Amniotic epithelial cell (primary cell): Measurements from ENCODE around the gene SHISA2.

Source experiments
- DNase-seq: peaks from one replicate; pipeline ENCODE4 v3.0.0-alpha.2; 2010; ENCODE audit warnings: low read depth

SHISA2 gene

DNA sequence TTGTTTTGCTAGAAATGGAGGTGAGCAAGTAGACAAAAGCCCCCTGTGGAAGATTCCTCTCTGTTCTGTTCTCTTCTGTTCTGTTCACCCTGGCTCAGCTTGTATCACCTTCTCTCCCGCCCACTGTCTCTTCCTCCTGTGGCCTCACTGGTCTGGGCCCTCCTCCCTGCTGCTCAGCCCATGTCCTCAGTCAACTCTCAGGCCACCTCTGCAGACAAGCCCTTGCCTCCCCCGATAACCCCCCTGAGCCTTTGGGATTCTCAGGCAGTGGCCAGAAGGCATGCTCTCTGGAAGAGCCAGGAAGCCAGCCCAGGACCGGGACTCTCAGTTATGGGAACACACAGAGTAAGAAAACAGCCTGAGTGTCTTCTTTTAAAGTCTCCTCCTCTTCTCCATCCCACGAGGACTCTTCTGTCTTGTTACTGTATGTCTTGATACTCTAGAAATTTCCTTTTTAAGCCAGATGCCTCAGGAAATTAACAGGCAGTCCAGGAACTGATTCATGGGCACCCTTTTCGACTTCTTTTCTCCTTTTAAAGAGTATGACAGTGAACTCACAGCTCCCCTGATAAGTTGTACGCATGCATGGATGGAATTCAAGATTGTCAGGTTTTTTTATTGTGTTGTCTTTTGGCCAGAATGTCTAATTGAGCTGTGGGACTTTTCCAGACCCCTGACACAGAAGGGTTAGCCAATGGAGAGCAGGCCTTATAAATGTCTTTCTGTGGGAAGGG, 33.7 kb downstream of the SHISA2 start:
- no peak for DNase-seq

DNA sequence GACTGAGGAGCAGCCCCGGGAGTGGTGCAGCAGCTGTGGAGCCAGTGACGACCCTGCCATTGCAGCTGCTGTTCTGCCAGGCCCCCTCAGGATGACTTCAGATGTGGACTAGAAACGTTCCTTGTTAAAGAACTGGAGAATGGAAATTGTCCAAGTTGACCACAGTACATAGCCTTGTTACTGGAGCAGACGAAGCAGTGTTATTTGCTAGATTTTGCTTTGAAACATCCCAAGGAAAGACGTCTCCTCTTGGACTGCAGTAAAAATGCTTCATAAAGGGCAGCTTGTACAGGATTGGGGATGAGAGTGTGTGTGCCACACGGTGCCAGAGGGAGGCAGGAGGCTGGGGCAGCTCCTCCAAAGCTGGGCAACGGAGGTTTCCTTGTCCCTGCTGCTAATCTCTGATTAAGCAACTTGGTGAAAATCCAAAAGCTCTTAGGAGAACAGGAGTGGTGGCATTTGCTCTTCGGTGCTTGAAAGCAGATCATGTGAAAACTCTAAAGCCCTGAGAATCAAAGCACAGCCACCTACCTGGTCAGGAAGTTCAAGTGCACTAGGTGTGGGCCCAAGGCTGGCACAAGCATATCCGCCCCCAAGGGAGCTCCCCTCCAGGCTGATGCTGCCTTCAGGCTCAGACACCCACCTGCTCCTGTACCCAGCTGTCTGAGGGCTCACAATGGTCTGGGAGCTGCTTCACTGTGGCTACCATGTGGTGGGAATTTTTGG, 34.5 kb downstream of the SHISA2 start:
- DNase-seq: no peak

DNA sequence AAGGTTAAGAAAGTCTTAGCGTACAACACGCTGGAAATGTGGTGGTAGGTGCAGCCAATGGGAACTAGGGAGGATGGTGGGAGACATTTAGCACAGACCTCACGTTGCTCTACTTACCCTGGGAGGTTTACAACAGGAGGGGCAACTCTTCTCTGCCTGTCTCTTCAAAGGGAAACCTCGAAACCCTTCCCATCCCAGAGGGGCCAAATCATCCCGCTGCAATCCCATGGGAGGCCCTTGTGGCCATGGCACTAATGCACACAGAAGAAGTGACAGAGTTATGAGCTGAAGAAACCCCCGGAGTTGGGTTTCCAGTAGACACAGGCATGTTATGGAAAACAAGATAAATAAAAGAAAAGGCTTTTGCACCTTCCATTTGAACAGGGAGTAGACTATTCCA, 35.6 kb downstream of the SHISA2 start:
- no peak for DNase-seq

DNA sequence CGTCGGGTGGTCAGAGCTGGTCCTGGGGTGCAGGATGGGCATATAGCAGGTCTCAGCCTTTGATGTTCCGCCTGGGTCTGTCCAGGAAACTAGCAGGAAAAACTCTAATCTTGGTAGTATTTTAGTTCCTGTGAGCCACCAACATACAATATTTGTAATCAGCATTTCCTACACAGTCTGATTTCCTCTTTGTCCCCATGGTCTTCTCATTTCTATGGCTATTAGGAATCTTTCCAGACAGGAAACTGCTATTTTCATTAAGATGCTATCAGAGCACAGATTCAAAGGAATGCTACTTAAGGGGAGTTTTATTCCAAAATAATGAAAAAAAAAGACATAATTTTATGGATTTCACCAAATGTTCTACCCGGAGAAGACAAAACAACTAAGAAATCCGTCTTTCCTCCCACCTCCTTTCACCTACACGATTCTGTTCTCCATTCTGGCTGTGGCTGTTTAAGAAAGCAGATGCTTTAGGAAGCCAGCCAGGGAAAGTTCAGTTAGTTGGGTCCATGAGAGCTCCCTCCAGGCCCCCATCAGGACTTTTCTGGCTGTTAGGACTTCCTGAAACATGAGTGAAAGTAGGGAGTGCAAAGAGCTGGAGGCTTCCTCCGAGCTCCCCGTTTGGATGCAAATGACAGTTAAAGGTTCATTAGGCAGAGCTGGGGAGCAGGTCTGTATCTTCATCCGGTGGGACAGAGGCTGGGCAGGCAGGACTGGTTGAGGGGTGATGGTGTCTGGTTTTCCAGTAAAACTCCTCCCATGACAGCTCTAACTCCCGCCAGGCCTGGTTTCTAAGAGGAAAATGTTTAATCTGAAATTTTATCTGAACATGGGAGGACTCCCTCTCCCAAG, 36.3 kb downstream of the SHISA2 start:
- DNase-seq: no peak

DNA sequence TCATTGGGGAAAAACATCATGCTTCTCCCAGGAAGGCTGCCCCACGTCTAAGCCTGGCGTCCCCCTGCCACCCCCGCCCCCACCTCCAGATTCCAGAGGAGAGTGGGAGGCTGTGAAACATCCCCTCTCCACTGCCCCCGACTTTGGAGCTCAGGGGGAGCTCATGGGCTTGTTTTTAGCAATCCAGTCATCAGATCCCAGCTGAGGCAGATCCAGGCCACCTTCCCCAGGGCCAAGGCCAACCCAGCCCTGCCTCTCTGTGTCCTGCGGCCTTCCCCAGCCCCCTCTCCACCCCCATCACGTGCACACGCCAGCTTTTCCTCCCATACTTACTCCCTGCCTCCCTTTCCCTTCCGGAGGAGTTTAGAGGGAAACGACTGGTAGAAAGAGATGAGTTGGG, 38.8 kb downstream of the SHISA2 start:
- DNase-seq: no peak

DNA sequence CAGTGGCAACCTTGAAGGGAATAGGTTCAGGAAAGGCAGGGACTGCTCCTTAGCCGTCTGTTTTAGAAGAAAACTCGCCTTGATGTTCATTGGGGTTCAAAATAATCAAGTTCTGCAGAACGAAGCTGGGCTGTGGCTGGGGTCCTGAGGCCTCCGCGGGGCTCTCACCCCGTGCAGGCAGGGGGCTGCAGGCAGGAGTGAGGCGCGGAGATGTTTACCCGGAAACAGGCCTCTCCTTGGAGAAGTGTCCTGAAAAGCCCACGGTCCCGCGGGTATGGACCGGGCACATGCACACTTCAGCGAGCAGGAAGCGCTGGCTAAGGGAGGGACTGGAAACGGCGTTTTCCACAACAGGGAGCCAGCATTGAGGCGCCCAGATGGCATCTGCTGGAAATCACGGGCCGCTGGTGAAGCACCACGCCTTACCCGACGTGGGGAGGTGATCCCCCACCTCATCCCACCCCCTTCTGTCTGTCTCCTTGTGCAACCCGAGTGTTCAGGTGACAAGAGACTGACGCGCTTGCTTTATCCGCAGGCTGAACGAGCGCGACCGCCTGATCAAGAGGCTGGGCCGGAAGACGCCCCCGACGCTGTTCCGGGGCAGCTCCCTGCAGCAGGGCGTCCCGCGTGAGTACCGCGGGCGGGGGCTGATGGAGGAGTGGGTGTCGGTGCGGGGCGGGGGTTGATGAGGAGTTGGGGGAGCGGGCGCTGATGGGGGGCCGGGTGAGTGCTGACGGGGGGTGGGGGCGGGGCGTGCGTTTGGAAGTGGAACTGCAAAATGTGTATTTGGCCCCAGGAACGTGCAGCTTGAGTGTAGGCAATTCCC, 39.6 kb downstream of the SHISA2 start:
- DNase-seq: no peak

DNA sequence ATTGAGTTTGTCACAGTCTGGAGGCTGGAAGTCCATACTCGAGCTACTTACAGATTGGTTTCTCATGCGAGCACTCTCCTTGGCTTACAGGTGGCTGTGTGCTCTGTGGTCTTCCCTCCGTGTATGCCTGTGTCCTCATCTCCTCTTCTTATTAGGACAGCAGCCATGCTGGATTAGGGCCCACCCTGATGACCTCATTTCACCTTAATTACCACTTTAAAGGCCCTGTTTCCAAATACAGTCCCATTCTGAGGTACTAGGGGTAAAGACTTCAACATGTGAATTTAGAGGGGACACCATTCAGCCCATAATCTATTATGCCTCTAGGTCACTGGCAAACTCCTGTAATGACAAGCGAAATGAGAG, 40.6 kb downstream of the SHISA2 start:
- DNase-seq: no peak

DNA sequence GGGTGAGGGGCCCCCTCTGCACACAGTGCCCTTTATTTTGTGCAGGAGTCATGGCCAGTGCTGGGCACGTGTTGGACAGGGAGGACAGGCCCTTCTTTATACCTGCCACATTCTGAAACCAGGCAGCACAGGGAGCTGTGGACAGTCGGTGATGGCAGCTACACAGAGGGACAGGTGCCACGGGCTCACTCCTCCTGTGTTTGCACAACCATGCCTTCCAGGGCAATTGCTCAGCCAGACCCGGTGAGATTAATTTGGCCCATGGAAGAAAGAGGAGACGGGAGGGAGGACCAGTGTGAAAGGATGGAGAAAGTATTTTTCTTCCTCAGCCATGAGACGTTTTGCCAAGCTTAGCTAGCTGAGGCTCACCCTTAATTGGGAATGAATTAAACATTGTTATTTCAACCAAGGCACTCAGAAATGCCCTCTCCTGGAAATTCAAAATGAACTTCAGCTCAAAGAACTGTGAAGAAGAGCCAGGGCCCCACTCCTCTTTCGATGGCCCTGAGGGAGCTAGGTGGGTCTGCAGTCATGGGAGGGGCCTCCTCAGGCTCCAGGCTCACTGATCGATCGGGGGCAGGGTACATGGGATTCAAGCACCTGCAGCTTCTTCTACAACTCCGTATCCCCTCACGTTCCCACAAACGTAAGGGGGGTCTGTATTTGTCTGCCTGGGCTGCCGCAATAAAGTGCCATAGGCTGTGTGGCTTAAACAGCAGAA, 41.2 kb downstream of the SHISA2 start:
- DNase-seq: no peak

DNA sequence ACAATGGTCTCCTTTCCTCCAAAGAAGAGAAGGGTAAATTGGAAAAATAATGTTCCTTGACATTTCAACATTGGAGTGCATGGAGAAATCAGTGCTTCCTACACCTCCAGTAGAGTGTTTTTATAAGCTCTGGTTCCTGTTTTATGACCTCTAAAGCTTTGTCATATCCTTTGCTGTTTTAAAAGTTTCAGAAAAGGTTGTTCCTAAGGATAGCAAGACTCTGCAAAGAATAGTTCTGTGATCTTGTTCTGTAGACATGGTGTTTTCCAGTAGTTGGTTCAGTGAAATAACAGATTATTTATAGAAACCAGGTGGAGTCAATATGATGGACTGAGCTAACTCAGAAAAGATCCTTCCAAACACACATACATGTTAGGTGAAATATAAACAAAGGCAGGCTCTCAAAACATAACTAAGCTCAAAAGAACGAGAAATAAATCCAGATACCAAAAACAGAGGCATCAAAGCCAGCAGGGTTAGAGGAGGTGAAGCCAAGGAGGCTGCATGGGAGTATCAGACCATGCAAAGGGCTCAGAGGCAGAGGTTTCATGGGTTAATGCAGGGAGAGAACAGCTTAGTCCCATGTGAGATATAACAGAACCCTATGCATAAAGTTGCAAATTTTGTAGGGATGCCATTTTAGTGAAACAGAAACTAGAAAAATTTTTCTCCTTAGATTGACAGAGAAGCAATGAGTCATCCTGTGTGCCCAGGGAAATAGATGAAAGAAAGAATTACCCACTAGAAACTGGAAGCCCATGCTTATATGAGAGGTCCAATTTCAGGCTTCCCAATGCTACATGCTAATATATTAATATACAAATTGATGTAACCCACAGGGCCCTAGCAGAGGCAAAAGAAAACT, 44.3 kb downstream of the SHISA2 start:
- DNase-seq: no peak
